ENCODE measurements around the gene FRRS1L.
A peak's percentile ranks its signal among the peaks of the same experiment; 100 is the strongest.

Gene FRRS1L

GRCh38 chr9:109092051-109092580 is 74.9 kb downstream of the FRRS1L start:
- Mint-ChIP-seq H3K27ac (peak overlapping the region; percentile 68), H3K9me3 (ENCODE audit: low read depth) (no peaks in the 10 kb centered on the region), H3K27me3 (no peaks in the 10 kb centered on the region), H3K4me3 (peak overlapping the region; percentile 14), H3K4me1 (ENCODE audit: low read depth) (peaks cover 49% of the 10 kb centered on the region), H3K36me3 (peaks cover 28% of the 10 kb centered on the region)

- Mint-ChIP-seq H3K4me3 (no peak overlapping the region), H3K4me1 (ENCODE audit: low read depth) (peaks cover 19% of the 10 kb centered on the region), H3K27ac (no peak overlapping the region), H3K36me3 (peaks cover 21% of the 10 kb centered on the region), H3K27me3 (no peaks in the 10 kb centered on the region), H3K9me3 (ENCODE audit: low read depth) (no peaks in the 10 kb centered on the region)
These were observed 78.8 kb downstream of the FRRS1L start for GRCh38 chr9:109088221-109088620.

GRCh38 chr9:109087795-109088194 is 79.3 kb downstream of the FRRS1L start:
- H3K27ac Mint-ChIP-seq, result no peak overlapping the region
- no peaks in the 10 kb centered on the region for H3K9me3 Mint-ChIP-seq (ENCODE audit: low read depth)
- no peak overlapping the region for H3K4me3 Mint-ChIP-seq
- H3K36me3 Mint-ChIP-seq, result peaks cover 19% of the 10 kb centered on the region
- H3K4me1 Mint-ChIP-seq (ENCODE audit: low read depth), result peaks cover 20% of the 10 kb centered on the region
- no peaks in the 10 kb centered on the region for H3K27me3 Mint-ChIP-seq

DNA sequence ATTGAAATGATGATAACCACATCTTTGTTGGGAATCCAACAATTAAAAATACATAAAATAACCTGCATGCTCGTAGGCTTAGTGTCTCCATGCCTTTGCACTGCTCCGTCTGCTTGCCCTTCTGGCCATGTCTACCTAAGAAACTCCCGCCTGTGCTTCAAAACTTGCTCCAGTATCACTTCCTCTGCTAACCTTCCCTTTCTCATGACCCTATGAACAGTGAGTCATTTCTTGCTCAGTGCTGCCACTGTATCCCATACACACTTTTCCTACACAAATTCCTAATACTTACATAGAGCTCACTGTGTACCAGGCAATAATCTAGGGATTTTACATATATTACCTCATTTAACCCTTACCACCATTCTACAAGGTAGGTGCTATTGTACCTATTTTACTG is 80.8 kb downstream of the FRRS1L start:
- Mint-ChIP-seq H3K27ac (peak overlapping the region; percentile 35), H3K4me3 (no peak overlapping the region), H3K27me3 (no peaks in the 10 kb centered on the region), H3K9me3 (ENCODE audit: low read depth) (no peaks in the 10 kb centered on the region), H3K4me1 (ENCODE audit: low read depth) (peaks cover 13% of the 10 kb centered on the region), H3K36me3 (peaks cover 15% of the 10 kb centered on the region)

DNA sequence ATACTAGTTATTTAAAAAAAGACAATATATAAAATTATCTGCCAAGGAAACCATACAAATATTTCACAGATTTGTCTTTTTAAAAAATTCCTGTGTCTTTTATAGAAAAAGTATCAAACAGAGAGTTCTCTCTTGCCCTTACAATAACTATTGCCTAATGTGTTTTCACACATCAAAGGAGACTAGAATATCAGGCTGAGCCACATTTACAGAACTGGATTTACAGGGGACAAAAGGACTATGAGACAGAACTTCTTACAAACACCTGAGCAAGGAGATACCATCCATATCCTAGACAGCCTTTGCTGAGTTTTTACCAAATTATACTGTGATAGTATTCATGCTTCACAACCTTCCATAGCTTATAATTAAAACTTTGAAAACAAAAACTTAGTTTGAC is 81.5 kb downstream of the FRRS1L start:
- H3K4me1 Mint-ChIP-seq (ENCODE audit: low read depth), result peaks cover 13% of the 10 kb centered on the region
- H3K4me3 Mint-ChIP-seq, result no peak overlapping the region
- peaks cover 11% of the 10 kb centered on the region for H3K36me3 Mint-ChIP-seq
- no peaks in the 10 kb centered on the region for H3K27me3 Mint-ChIP-seq
- no peaks in the 10 kb centered on the region for H3K9me3 Mint-ChIP-seq (ENCODE audit: low read depth)
- no peak overlapping the region for H3K27ac Mint-ChIP-seq

DNA sequence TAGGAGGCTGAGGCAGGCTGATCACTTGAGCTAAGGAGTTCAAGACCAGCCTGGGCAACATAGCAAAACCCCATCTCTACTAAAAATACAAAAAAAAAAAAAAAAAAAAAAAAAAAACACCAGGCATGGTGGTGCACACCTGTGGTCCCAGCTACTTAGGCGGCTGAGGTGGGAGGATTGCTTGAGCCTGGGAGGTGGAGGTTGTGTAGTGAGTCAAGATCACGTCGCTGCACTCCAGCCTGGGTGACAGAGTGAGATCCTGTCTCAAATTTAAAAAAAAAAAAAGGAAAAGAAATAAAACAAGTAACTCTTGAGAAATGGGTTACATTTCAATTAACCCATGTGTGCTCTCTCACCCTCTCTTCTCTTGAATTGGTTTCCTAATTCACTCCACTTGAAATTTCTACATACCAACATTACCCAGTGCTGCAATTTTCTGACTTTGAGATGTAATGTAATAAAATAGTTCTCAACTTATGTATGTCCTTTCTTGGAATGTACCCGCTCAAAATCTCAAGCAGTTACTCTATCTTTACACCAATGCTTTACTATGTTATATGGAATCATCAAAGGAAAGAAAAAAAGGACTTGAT is 83.1 kb downstream of the FRRS1L start:
- Mint-ChIP-seq H3K9me3 (ENCODE audit: low read depth) (no peaks in the 10 kb centered on the region), H3K36me3 (peaks cover 17% of the 10 kb centered on the region), H3K27me3 (no peaks in the 10 kb centered on the region)

GRCh38 chr9:109083141-109083540 is 83.9 kb downstream of the FRRS1L start:
- no peaks in the 10 kb centered on the region for H3K9me3 Mint-ChIP-seq (ENCODE audit: low read depth)

More for the DNA sequence above, 83.1 kb downstream of the FRRS1L start:
- Mint-ChIP-seq H3K4me1 (ENCODE audit: low read depth) (peaks cover 13% of the 10 kb centered on the region), H3K4me3 (no peak overlapping the region), H3K27ac (peak overlapping the region; percentile 54)

DNA sequence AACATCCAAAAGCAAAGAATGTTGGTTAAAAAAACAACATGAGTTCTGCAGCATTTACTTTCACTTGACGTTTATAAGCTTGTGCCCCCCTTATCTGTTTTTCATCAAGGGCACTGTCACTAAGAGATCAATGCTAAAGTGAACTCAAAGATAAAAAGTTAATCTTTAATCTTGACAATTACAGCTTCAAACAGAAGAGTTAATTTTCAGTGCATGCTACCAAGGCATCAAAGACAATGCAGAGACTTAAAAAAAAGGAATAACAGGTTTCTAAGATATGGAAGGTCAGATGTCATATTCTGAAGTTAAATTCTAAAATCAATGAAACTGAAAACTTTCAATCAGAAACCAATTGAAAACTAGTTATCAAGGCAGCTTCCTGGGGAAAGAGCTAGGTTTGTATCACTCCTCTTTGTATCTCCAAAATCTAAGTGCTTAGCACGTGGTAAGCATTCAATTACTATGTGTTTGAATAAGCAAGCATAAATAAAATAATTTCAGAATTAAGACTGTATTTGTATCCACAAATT is 84.9 kb downstream of the FRRS1L start:
- Mint-ChIP-seq H3K4me1 (ENCODE audit: low read depth) (peaks cover 13% of the 10 kb centered on the region), H3K9me3 (ENCODE audit: low read depth) (no peaks in the 10 kb centered on the region), H3K4me3 (no peak overlapping the region), H3K27me3 (no peaks in the 10 kb centered on the region), H3K27ac (no peak overlapping the region), H3K36me3 (peaks cover 16% of the 10 kb centered on the region)

More at GRCh38 chr9:109083141-109083540, 83.9 kb downstream of the FRRS1L start:
- Mint-ChIP-seq H3K4me3 (no peak overlapping the region), H3K27me3 (no peaks in the 10 kb centered on the region), H3K36me3 (peaks cover 19% of the 10 kb centered on the region), H3K4me1 (ENCODE audit: low read depth) (peaks cover 13% of the 10 kb centered on the region), H3K27ac (peak overlapping the region; percentile 1)

Measured in activated naive CD8-positive, alpha-beta T cell (primary cell).